Measurements from ENCODE around the gene DAAM2. TPM values are rescaled to one million over a fixed set of nuclear protein-coding genes. Genes with fewer than 3 reads are reported as not detected.

The DAAM2 gene
- total and polyA plus RNA-seq, 2 of the 8 experiments (the other 6 are each of a cell fraction or from before 2014, with no cell fraction given), result 1.5 to 2.9 TPM

DNA sequence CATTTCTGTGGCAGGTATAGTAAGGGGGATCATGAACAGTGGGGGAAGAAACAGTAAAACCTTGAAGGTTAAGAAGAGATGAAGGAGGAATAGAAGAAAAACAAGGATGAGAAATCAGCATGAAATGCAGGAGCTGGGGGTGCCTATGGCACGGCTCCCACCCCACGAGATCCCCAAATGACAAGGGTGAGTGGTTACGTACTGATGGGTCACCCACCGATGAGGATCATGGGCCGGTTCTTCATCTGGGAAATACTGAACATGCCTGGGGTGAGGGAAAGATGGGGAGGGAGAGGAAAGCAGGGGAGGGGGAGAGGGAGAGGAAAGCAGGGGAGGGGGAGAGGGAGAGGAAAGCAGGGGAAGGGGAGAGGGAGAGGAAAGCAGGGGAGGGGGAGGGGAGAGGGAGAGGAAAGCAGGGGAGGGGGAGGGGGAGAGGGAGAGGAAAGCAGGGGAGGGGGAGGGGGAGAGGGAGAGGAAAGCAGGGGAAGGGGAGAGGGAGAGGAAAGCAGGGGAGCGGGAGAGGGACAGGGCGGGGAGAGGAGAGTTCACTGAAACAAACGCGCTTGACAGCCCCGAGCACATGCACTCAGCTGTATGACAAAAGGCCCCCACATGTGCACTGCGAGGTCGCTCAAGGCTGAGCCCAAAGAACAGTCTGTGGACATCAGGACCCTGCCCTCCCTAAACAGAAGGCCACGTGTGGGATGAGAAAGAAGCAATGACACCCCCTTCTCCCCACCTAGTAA is 116.8 kb downstream of the DAAM2 start:
- Histone ChIP-seq H3K4me3 (ENCODE audit: extremely low read depth in 1 of 4, insufficient read depth in 2 of 4, low read depth in 3 of 4, low read length in 4 of 4) (no peak overlapping the region), H3K79me2 (ENCODE audit: control insufficient read depth in 1 of 2, insufficient read depth in 2 of 2, low read length in 2 of 2) (no peaks in the 10 kb centered on the region), H3K23me2 (ENCODE audit: low read depth, low read length) (no peaks in the 10 kb centered on the region), H2BK20ac (ENCODE audit: low read length) (no peak overlapping the region), H4K20me1 (replicated peaks in 1 of 2; ENCODE audit: control insufficient read depth in 1 of 2, insufficient read depth in 2 of 2, low read length in 2 of 2) (no peaks in the 10 kb centered on the region), H4K5ac (ENCODE audit: insufficient read length, low read depth, low read length) (no peak overlapping the region), H3K9ac (replicated peaks in 1 of 4; ENCODE audit: extremely low read depth in 1 of 4, low read depth in 3 of 4, low read length in 3 of 4) (no peak overlapping the region), H2BK15ac (ENCODE audit: low read length) (no peak overlapping the region), H3K27ac (ENCODE audit: low read depth, low read length) (no peak overlapping the region), H3K56ac (replicated peaks; ENCODE audit: insufficient read length, low read depth, low read length) (no peak overlapping the region), H3K4me2 (ENCODE audit: insufficient read depth in 1 of 2, low read depth in 2 of 2, low read length in 2 of 2) (no peak overlapping the region), H3K18ac (ENCODE audit: extremely low read depth, low read length) (no peak overlapping the region), H3K79me1 (ENCODE audit: low read depth, low read length) (no peaks in the 10 kb centered on the region), H3K4ac (replicated peaks; ENCODE audit: insufficient read length, low read depth, low read length) (no peak overlapping the region), H3K27me3 (replicated peaks in 1 of 4; ENCODE audit: control insufficient read depth in 3 of 4, extremely low read depth in 1 of 4, insufficient read depth in 3 of 4, low read length in 3 of 4) (no peaks in the 10 kb centered on the region), H2AFZ (ENCODE audit: low read length) (no peak overlapping the region), H2BK12ac (ENCODE audit: low read depth, low read length) (no peak overlapping the region), H3K36me3 (ENCODE audit: control insufficient read depth in 2 of 4, insufficient read depth in 4 of 4, low read length in 3 of 4) (peaks cover 0 to 7% (median 4%) of the 10 kb centered on the region in 4 experiments; a peak in 5 of 8 replicates), H2BK5ac (ENCODE audit: low read depth, low read length) (no peak overlapping the region), H2AK5ac (ENCODE audit: low read depth, low read length) (no peak overlapping the region), H2BK120ac (replicated peaks; ENCODE audit: low read depth, low read length) (no peak overlapping the region), H4K91ac (replicated peaks; ENCODE audit: insufficient read length, low read length) (no peak overlapping the region), H3K9me3 (ENCODE audit: insufficient read depth in 2 of 2, low read depth in 1 of 2, low read length in 1 of 2) (no peaks in the 10 kb centered on the region), H3K23ac (ENCODE audit: insufficient read length) (no peak overlapping the region), H3K14ac (ENCODE audit: insufficient read length) (no peak overlapping the region), H3K4me1 (replicated peaks in 1 of 4; ENCODE audit: control insufficient read depth in 3 of 4, insufficient read depth in 4 of 4, low read length in 3 of 4) (peaks cover 0 to 2% (median 0%) of the 10 kb centered on the region in 4 experiments; a peak in 1 of 7 replicates), H4K8ac (ENCODE audit: extremely low read depth, insufficient read depth, low read length) (peak overlapping the region; percentile 45; the same call in 1 of the 2 replicates)
- FAIRE-seq (no peak), DNase-seq (ENCODE audit: low read depth in 1 of 2, low spot score in 2 of 2) (no peak)
- 90% methylated on average over 8 of the region's 13 CpGs; no CpG with 5 or more reads in 1 of the 2 experiments for WGBS, 2 experiments (ENCODE audit: extremely low coverage in 1 of 2, insufficient coverage in 1 of 2, insufficient read length in 1 of 2, insufficient replicate concordance in 2 of 2, low coverage in 1 of 2, low lambda C conversion rate in 2 of 2, missing lambda C conversion rate in 1 of 2)
- ChIA-PET POLR2A (ENCODE audit: partially characterized antibody) (interaction anchor here (2.0 kb wide), 1 partner anchor 13 kb away, joined by 4 read pairs; no protein-coding TSS in a partner anchor), CTCF (ENCODE audit: partially characterized antibody) (interaction anchor here (1.1 to 1.2 kb wide), 3 partner anchors 41 to 551 kb away, joined by 3 to 5 read pairs (median 4); no protein-coding TSS in a partner anchor)
- TF ChIP-seq RNF2 (IDR thresholded peaks at IDR 0.05; ENCODE audit: borderline replicate concordance, low read depth, low read length, missing control alignments, poor library complexity, severe bottlenecking), result no peak
- no peak for TF ChIP-seq EP300 (IDR thresholded peaks at IDR 0.05; ENCODE audit: borderline replicate concordance in 1 of 2, low read depth in 2 of 2, low read length in 2 of 2)
- TF ChIP-seq MAFK (IDR thresholded peaks at IDR 0.05; ENCODE audit: low read depth, low read length), result no peak
- no peak for TF ChIP-seq JUN (IDR thresholded peaks at IDR 0.05; ENCODE audit: low read depth, low read length)
- TF ChIP-seq, protein P1, sequence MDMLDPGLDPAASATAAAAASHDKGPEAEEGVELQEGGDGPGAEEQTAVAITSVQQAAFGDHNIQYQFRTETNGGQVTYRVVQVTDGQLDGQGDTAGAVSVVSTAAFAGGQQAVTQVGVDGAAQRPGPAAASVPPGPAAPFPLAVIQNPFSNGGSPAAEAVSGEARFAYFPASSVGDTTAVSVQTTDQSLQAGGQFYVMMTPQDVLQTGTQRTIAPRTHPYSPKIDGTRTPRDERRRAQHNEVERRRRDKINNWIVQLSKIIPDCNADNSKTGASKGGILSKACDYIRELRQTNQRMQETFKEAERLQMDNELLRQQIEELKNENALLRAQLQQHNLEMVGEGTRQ (IDR thresholded peaks at IDR 0.05; ENCODE audit: low read length), result no peak
- TF ChIP-seq, protein P2, sequence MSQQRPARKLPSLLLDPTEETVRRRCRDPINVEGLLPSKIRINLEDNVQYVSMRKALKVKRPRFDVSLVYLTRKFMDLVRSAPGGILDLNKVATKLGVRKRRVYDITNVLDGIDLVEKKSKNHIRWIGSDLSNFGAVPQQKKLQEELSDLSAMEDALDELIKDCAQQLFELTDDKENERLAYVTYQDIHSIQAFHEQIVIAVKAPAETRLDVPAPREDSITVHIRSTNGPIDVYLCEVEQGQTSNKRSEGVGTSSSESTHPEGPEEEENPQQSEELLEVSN (IDR thresholded peaks at IDR 0.05), result no peak
- no peak for TF ChIP-seq SP2 (IDR thresholded peaks at IDR 0.05; ENCODE audit: low read length)
- TF ChIP-seq BCL11A (IDR thresholded peaks at IDR 0.05; ENCODE audit: low read depth in 2 of 2, low read length in 2 of 2), result no peak
- no peak for TF ChIP-seq TCF12 (IDR thresholded peaks at IDR 0.05; ENCODE audit: low read depth, low read length)
